HL-60 (cell line): ENCODE measurements around the gene CRYBG2.

ENCODE experiments used
- DNase-seq, 2 experiments: peaks; one replicate each; pipeline ENCODE4 v3.0.0-alpha.2; 2010 to 2020; ENCODE audit warnings: low read depth in 1 of 2, low spot score in 1 of 2
- H3K27ac ChIP-seq: fragments of 250-450 bp; sonication (Bioruptor Pico); replicated peaks from 2 replicates; pipeline ENCODE4 v1.5.1; 2020; ENCODE audit warnings: mild to moderate bottlenecking, moderate library complexity
- H3K27me3 ChIP-seq: fragments of 250-450 bp; sonication (Bioruptor Pico); 2 replicates; pipeline ENCODE4 v1.5.1; 2021; ENCODE audit warnings: mild to moderate bottlenecking, moderate library complexity; ENCODE audit not compliant: insufficient read depth, poor library complexity, severe bottlenecking
- H3K4me3 ChIP-seq: replicated peaks from 2 replicates; pipeline ENCODE4 v1.5.1; 2011; ENCODE audit warnings: mild to moderate bottlenecking, control low read depth, low read length; ENCODE audit not compliant: insufficient read depth
- CTCF ChIP-seq: IDR thresholded peaks from one replicate; pipeline ENCODE4 v1.5.1; 2011; ENCODE audit warnings: low read length, control low read depth, inconsistent platforms; ENCODE audit not compliant: insufficient read depth
- GABPA ChIP-seq: IDR thresholded peaks from 2 replicates; pipeline ENCODE4 v1.6.1; 2012; ENCODE audit warnings: low read depth
- POLR2AphosphoS5 ChIP-seq: IDR thresholded peaks from 2 replicates; pipeline ENCODE4 v1.6.1; 2012; ENCODE audit warnings: low read depth
- SPI1 ChIP-seq: IDR thresholded peaks from 2 replicates; pipeline ENCODE4 v1.6.1; 2012; ENCODE audit warnings: low read depth, mild to moderate bottlenecking, borderline replicate concordance
- TF ChIP-seq, protein P1 (sequence below): IDR thresholded peaks from 2 replicates; pipeline ENCODE4 v1.6.1; 2012; ENCODE audit warnings: low read depth; ENCODE audit not compliant: insufficient replicate concordance

Gene CRYBG2

DNA sequence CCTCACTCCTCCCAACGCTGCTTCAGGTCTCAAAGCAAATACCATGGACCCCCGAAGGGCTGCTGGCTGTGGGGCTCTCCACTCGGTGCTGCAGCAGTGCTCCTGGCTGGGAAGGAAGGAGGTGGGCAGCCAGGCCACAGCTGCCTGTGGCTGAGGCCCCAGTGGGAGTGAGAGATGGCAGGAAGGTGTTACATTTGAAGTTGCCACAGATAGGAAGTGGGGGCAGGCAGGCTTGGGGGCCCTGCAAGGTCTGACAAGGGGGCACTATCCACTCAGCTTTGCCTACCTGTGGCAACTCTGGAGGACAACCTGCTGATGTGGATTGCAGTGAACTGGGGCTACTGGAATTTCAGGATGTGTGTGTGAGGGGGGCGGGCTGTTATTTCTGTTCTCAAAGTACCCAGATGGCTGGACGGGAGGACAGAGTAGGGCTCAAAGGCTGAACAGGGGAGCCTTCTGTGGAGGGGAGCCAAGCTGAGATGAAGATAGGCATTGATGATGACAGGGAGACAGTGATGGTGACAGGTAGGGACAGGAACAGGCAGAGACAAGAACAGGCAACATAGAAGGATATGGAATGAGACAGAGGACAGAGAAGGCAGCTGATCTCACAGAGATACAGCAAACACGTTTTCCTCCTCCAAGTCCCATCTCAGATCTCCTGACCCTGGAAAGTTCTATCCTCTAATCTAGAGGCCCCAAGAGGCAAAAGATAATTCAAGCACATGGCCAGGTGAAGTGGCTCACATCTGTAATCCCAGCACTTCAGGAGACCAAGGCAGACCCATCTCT is 16.9 kb upstream of the CRYBG2 start:
- DNase-seq = no peak
- TF ChIP-seq CTCF (no peak), SPI1 (no peak), POLR2AphosphoS5 (no peak), GABPA (no peak)
- TF ChIP-seq, protein P1, sequence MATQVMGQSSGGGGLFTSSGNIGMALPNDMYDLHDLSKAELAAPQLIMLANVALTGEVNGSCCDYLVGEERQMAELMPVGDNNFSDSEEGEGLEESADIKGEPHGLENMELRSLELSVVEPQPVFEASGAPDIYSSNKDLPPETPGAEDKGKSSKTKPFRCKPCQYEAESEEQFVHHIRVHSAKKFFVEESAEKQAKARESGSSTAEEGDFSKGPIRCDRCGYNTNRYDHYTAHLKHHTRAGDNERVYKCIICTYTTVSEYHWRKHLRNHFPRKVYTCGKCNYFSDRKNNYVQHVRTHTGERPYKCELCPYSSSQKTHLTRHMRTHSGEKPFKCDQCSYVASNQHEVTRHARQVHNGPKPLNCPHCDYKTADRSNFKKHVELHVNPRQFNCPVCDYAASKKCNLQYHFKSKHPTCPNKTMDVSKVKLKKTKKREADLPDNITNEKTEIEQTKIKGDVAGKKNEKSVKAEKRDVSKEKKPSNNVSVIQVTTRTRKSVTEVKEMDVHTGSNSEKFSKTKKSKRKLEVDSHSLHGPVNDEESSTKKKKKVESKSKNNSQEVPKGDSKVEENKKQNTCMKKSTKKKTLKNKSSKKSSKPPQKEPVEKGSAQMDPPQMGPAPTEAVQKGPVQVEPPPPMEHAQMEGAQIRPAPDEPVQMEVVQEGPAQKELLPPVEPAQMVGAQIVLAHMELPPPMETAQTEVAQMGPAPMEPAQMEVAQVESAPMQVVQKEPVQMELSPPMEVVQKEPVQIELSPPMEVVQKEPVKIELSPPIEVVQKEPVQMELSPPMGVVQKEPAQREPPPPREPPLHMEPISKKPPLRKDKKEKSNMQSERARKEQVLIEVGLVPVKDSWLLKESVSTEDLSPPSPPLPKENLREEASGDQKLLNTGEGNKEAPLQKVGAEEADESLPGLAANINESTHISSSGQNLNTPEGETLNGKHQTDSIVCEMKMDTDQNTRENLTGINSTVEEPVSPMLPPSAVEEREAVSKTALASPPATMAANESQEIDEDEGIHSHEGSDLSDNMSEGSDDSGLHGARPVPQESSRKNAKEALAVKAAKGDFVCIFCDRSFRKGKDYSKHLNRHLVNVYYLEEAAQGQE = no peak
- H3K27me3 ChIP-seq = no peaks in the 10 kb centered on the region
- no peak overlapping the region for H3K27ac ChIP-seq
- H3K4me3 ChIP-seq = no peak overlapping the region

GRCh38 chr1:26368486-26368885 is 14.6 kb upstream of the CRYBG2 start:
- TF ChIP-seq CTCF = no peak
- TF ChIP-seq SPI1 = no peak
- peaks cover 4% of the 10 kb centered on the region for H3K27me3 ChIP-seq

DNA sequence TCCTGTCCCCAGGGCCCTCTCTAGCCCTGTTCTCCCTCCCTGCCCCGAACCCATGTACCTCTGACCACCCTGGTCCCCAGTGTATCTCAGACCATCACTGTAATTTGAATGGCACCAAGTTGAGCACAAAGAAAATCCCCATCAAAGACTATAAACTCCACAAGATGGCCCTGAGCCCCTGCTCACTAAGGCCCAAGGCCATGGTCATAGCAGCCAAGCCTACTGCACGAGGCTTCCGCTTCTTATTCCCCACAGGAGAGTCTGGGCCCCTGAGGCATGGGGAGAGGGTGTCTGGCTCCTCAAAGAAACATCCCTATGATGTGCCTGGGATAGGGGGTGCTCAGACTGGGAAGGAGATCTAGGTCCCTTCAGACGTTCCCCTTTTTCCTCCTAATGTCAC is 14.1 kb upstream of the CRYBG2 start:
- H3K27ac ChIP-seq = no peak overlapping the region
- DNase-seq = no peak
- H3K4me3 ChIP-seq = no peak overlapping the region
- TF ChIP-seq CTCF (no peak), POLR2AphosphoS5 (no peak), GABPA (no peak), SPI1 (no peak)
- TF ChIP-seq, protein P1 = no peak
- peaks cover 4% of the 10 kb centered on the region for H3K27me3 ChIP-seq

More at GRCh38 chr1:26368486-26368885, 14.6 kb upstream of the CRYBG2 start:
- no peak overlapping the region for H3K4me3 ChIP-seq
- H3K27ac ChIP-seq = no peak overlapping the region
- no peak for DNase-seq

- peaks cover 4% of the 10 kb centered on the region for H3K27me3 ChIP-seq
Measured at GRCh38 chr1:26367441-26367840, 13.5 kb upstream of the CRYBG2 start.

More at GRCh38 chr1:26367441-26367840, 13.5 kb upstream of the CRYBG2 start:
- TF ChIP-seq, protein P1 = no peak
- TF ChIP-seq CTCF (no peak), POLR2AphosphoS5 (no peak), SPI1 (no peak)
- DNase-seq = no peak
- Histone ChIP-seq H3K4me3 (no peak overlapping the region), H3K27ac (no peak overlapping the region)
